H9 (cell line): ENCODE data around the gene KRTAP6-3. TPM values are rescaled to one million over a fixed set of nuclear protein-coding genes. Genes with fewer than 3 reads are reported as not detected.

Experiments
- DNase-seq: peaks from one replicate; pipeline ENCODE4 v3.0.0-alpha.2; 2017
- H2AFZ ChIP-seq: one replicate; pipeline ENCODE4 v1.6.1; 2013; ENCODE audit warnings: mild to moderate bottlenecking, low read length, control low read depth, moderate library complexity
- H2AK5ac ChIP-seq: 2 replicates; pipeline ENCODE4 v1.6.1; 2013; ENCODE audit warnings: low read length, control low read depth, mixed read lengths; ENCODE audit not compliant: insufficient read length
- H2BK120ac ChIP-seq: one replicate; pipeline ENCODE4 v1.6.1; 2013; ENCODE audit warnings: low read depth, mild to moderate bottlenecking, low read length, control low read depth, inconsistent platforms; ENCODE audit not compliant: poor library complexity, severe bottlenecking
- H2BK12ac ChIP-seq: 2 replicates; pipeline ENCODE4 v1.6.1; 2013; ENCODE audit warnings: low read length, control low read depth, mixed read lengths, low read depth; ENCODE audit not compliant: insufficient read length
- H2BK15ac ChIP-seq: 2 replicates; pipeline ENCODE4 v1.6.1; 2013; ENCODE audit warnings: low read depth, low read length, control low read depth
- H2BK20ac ChIP-seq: one replicate; pipeline ENCODE4 v1.6.1; 2013; ENCODE audit warnings: low read depth, mild to moderate bottlenecking, low read length, control low read depth, inconsistent platforms; ENCODE audit not compliant: poor library complexity, severe bottlenecking
- H2BK5ac ChIP-seq: 2 replicates; pipeline ENCODE4 v1.6.1; 2013; ENCODE audit warnings: low read length, control low read depth, mixed read lengths; ENCODE audit not compliant: insufficient read length
- H3K14ac ChIP-seq: 2 replicates; pipeline ENCODE4 v1.6.1; 2013; ENCODE audit warnings: low read length, control low read depth; ENCODE audit not compliant: insufficient read depth
- H3K18ac ChIP-seq: 2 replicates; pipeline ENCODE4 v1.6.1; 2013; ENCODE audit warnings: low read depth, mild to moderate bottlenecking, mixed read lengths, low read length, control low read depth; ENCODE audit not compliant: insufficient read length
- H3K23ac ChIP-seq: 2 replicates; pipeline ENCODE4 v1.6.1; 2013; ENCODE audit warnings: low read length, control low read depth, mixed read lengths, low read depth; ENCODE audit not compliant: insufficient read length
- H3K23me2 ChIP-seq: 2 replicates; pipeline ENCODE4 v1.6.1; 2013; ENCODE audit warnings: low read depth, mild to moderate bottlenecking, mixed read lengths, low read length, control low read depth; ENCODE audit not compliant: insufficient read length, poor library complexity, severe bottlenecking
- H3K27ac ChIP-seq: 2 replicates; pipeline ENCODE4 v1.5.1; 2013; ENCODE audit warnings: low read length, control low read depth, mixed read lengths, low read depth; ENCODE audit not compliant: insufficient read length
- H3K27me3 ChIP-seq: 2 replicates; pipeline ENCODE4 v1.6.1; 2013; ENCODE audit warnings: low read length, control low read depth, inconsistent platforms; ENCODE audit not compliant: insufficient read depth
- H3K4ac ChIP-seq: 2 replicates; pipeline ENCODE4 v1.6.1; 2013; ENCODE audit warnings: low read depth, mild to moderate bottlenecking, control low read depth, inconsistent platforms, low read length, moderate library complexity
- H3K4me1 ChIP-seq: 2 replicates; pipeline ENCODE4 v1.6.1; 2013; ENCODE audit warnings: low read length, control low read depth, inconsistent platforms; ENCODE audit not compliant: insufficient read depth
- H3K4me2 ChIP-seq: 2 replicates; pipeline ENCODE4 v1.6.1; 2013; ENCODE audit warnings: low read length, control low read depth, mixed read lengths; ENCODE audit not compliant: insufficient read length, insufficient read depth
- H3K56ac ChIP-seq: 2 replicates; pipeline ENCODE4 v1.6.1; 2013; ENCODE audit warnings: low read depth, mild to moderate bottlenecking, mixed read lengths, low read length, control low read depth; ENCODE audit not compliant: insufficient read length
- H3K79me1 ChIP-seq: 2 replicates; pipeline ENCODE4 v1.6.1; 2013; ENCODE audit warnings: low read depth, mild to moderate bottlenecking, moderate library complexity, low read length, control low read depth, inconsistent platforms; ENCODE audit not compliant: insufficient read depth, poor library complexity, severe bottlenecking
- H3K79me2 ChIP-seq: 2 replicates; pipeline ENCODE4 v1.6.1; 2013; ENCODE audit warnings: low read length, control low read depth, inconsistent platforms; ENCODE audit not compliant: insufficient read depth
- H3K9ac ChIP-seq: 2 replicates; pipeline ENCODE4 v1.6.1; 2013; ENCODE audit warnings: low read length, control low read depth, mixed read lengths; ENCODE audit not compliant: insufficient read length; ENCODE audit errors: extremely low read depth
- H3K9me3 ChIP-seq: one replicate; pipeline ENCODE4 v1.6.1; 2013; ENCODE audit warnings: low read depth, low read length, inconsistent platforms; ENCODE audit not compliant: control insufficient read depth
- H3T11ph ChIP-seq: one replicate; pipeline ENCODE4 v1.6.1; 2013; ENCODE audit warnings: mild to moderate bottlenecking, low read length, control low read depth, inconsistent platforms
- H4K20me1 ChIP-seq: one replicate; pipeline ENCODE4 v1.6.1; 2013; ENCODE audit not compliant: control insufficient read depth, insufficient read length, insufficient read depth
- H4K5ac ChIP-seq: 2 replicates; pipeline ENCODE4 v1.6.1; 2013; ENCODE audit warnings: low read depth, mild to moderate bottlenecking, mixed read lengths, low read length, control low read depth; ENCODE audit not compliant: insufficient read length
- H4K8ac ChIP-seq: replicated peaks from 2 replicates; pipeline ENCODE4 v1.6.1; 2013; ENCODE audit warnings: low read length, control low read depth, mixed read lengths, low read depth; ENCODE audit not compliant: insufficient read length
- H4K91ac ChIP-seq: 2 replicates; pipeline ENCODE4 v1.6.1; 2013; ENCODE audit warnings: low read depth, mild to moderate bottlenecking, moderate library complexity, mixed read lengths, low read length, control low read depth; ENCODE audit not compliant: insufficient read length
- H3K27ac Mint-ChIP-seq, 3 experiments: 2 replicates in 2 of 3; 3 replicates in 1 of 3; pipeline ENCODE4 v1.8.0; 2020 to 2021; ENCODE audit warnings: mixed read lengths in 3 of 3, mild to moderate bottlenecking in 1 of 3, moderate library complexity in 1 of 3
- H3K27me3 Mint-ChIP-seq: 2 replicates; pipeline ENCODE4 v1.8.0; 2021; ENCODE audit warnings: low read depth, mild to moderate bottlenecking, moderate library complexity, mixed read lengths
- H3K36me3 Mint-ChIP-seq, 3 experiments: 2 replicates in 2 of 3; 3 replicates in 1 of 3; pipeline ENCODE4 v1.8.0; 2020 to 2021; ENCODE audit warnings: low read depth in 3 of 3, mixed read lengths in 3 of 3; ENCODE audit not compliant: insufficient read depth in 1 of 3
- H3K4me1 Mint-ChIP-seq, 2 experiments: 2 replicates each; pipeline ENCODE4 v1.8.0; 2020; ENCODE audit warnings: mixed read lengths in 2 of 2
- H3K4me3 Mint-ChIP-seq, 2 experiments: 2 replicates in 1 of 2; 3 replicates in 1 of 2; pipeline ENCODE4 v1.8.0; 2020 to 2021; ENCODE audit warnings: mild to moderate bottlenecking in 2 of 2, mixed read lengths in 2 of 2, moderate library complexity in 1 of 2
- H3K9me3 Mint-ChIP-seq, 2 experiments: 2 replicates in 1 of 2; 3 replicates in 1 of 2; pipeline ENCODE4 v1.8.0; 2020; ENCODE audit warnings: mild to moderate bottlenecking in 2 of 2, mixed read lengths in 2 of 2, moderate library complexity in 1 of 2
- WGBS: extraction: QIAGEN DNeasy Blood & Tissue Kit; methylation state at CpG from one replicate; pipeline ENCODE4 v1.1.7; 2013; ENCODE audit warnings: missing lambda C conversion rate, low lambda C conversion rate, mixed read lengths; ENCODE audit not compliant: insufficient read length; ENCODE audit errors: extremely low coverage; 5-methylcytosine and 5-hydroxymethylcytosine counted together
- total RNA-seq: library from RNA; stranded (reverse); gene quantifications from 2 replicates; pipeline ENCODE4 v1.2.1, GENCODE V29; 2021
- TF ChIP-seq, protein P1 (sequence below): fragments of 200-600 bp; sonication (generic); conservative IDR thresholded peaks from 3 replicates; pipeline ENCODE4 v1.8.0; 2021; ENCODE audit warnings: antibody characterized with exemption, mild to moderate bottlenecking

The KRTAP6-3 gene
- total RNA-seq, 1 experiment from 2014 or later: not detected

DNA sequence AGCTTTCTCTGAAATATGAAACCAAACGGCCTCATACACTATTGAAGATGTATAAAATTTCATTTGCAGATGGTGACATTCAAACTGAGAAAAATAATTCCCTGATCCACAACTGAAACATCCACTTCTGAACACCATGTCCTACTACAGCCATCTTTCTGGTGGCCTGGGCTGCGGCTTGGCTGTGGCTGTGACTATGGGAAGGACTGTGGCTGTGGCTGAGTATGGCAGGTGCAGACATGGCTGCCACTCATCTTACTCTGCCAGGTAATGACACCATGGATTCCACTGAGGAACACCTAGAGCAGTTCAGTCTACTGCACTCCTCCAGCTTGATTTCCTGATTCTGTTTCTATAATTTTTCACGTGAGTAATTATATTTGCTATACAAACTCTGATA, 28.3 kb downstream of the KRTAP6-3 start, which contains the start of gene KRTAP20-4:
KRTAP20-4 (plus strand) TSS at position 106 of the 400 bp plus-strand sequence.
- Histone ChIP-seq H3K23me2 (no peaks in the 10 kb centered on the region), H3K79me1 (no peaks in the 10 kb centered on the region), H4K5ac (no peak within 1 kb of the TSS), H3K27ac (no peak within 1 kb of the TSS), H3K14ac (no peak within 1 kb of the TSS), H2BK20ac (no peak within 1 kb of the TSS), H3K23ac (no peak within 1 kb of the TSS), H3K4me2 (no peak within 1 kb of the TSS), H3K79me2 (no peaks in the 10 kb centered on the region), H2BK15ac (no peak within 1 kb of the TSS), H2BK12ac (no peak within 1 kb of the TSS), H3K4ac (no peak within 1 kb of the TSS), H2BK5ac (no peak within 1 kb of the TSS), H4K91ac (no peak within 1 kb of the TSS), H4K8ac (no peak within 1 kb of the TSS), H3K56ac (no peak within 1 kb of the TSS), H3K18ac (no peak within 1 kb of the TSS), H4K20me1 (no peaks in the 10 kb centered on the region), H2AFZ (no peak within 1 kb of the TSS), H3T11ph (no peak within 1 kb of the TSS), H3K27me3 (no peaks in the 10 kb centered on the region), H3K4me1 (no peaks in the 10 kb centered on the region), H2AK5ac (no peak within 1 kb of the TSS), H3K9me3 (no peaks in the 10 kb centered on the region), H2BK120ac (no peak within 1 kb of the TSS), H3K9ac (no peak within 1 kb of the TSS)
- DNase-seq: no peak
- Mint-ChIP-seq H3K27me3 (peaks cover 1% of the 10 kb centered on the region), H3K4me1 (no peaks in the 10 kb centered on the region), H3K36me3 (peaks cover 6 to 26% (median 11%) of the 10 kb centered on the region in 3 experiments), H3K9me3 (peaks cover 13 to 35% of the 10 kb centered on the region in 2 experiments), H3K27ac (no peak within 1 kb of the TSS), H3K4me3 (no peak within 1 kb of the TSS)
- TF ChIP-seq, protein P1, sequence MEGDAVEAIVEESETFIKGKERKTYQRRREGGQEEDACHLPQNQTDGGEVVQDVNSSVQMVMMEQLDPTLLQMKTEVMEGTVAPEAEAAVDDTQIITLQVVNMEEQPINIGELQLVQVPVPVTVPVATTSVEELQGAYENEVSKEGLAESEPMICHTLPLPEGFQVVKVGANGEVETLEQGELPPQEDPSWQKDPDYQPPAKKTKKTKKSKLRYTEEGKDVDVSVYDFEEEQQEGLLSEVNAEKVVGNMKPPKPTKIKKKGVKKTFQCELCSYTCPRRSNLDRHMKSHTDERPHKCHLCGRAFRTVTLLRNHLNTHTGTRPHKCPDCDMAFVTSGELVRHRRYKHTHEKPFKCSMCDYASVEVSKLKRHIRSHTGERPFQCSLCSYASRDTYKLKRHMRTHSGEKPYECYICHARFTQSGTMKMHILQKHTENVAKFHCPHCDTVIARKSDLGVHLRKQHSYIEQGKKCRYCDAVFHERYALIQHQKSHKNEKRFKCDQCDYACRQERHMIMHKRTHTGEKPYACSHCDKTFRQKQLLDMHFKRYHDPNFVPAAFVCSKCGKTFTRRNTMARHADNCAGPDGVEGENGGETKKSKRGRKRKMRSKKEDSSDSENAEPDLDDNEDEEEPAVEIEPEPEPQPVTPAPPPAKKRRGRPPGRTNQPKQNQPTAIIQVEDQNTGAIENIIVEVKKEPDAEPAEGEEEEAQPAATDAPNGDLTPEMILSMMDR: no peak
- no CpG with 5 or more reads among the region's 3 CpGs for WGBS
